Fibroblast of lung (primary cell): ENCODE results near the gene GOLGA5. TPM values are rescaled to one million over a fixed set of nuclear protein-coding genes. Genes with fewer than 3 reads are reported as not detected.

ENCODE experiments used
- DNase-seq, 2 donors: peaks; one replicate each; pipeline versions ENCODE4 v3.0.0 to v3.0.0-alpha.2; 2010; ENCODE audit warnings: low read depth in 2 of 2
- H2AFZ ChIP-seq: 2 replicates; pipeline ENCODE4 v1.5.1; 2012; ENCODE audit warnings: low read length, control low read depth, inconsistent platforms
- H3K27ac ChIP-seq: 2 replicates; pipeline ENCODE4 v1.5.1; 2011; ENCODE audit warnings: low read length, control low read depth; ENCODE audit not compliant: insufficient read depth
- H3K27me3 ChIP-seq: 2 replicates; pipeline ENCODE4 v1.5.1; 2011; ENCODE audit warnings: mild to moderate bottlenecking, low read length; ENCODE audit not compliant: control insufficient read depth, insufficient read depth
- H3K36me3 ChIP-seq: 2 replicates; pipeline ENCODE4 v1.5.1; 2011; ENCODE audit warnings: low read length; ENCODE audit not compliant: control insufficient read depth, insufficient read depth
- H3K4me1 ChIP-seq: 2 replicates; pipeline ENCODE4 v1.5.1; 2011; ENCODE audit warnings: low read length; ENCODE audit not compliant: control insufficient read depth, insufficient read depth; ENCODE audit errors: extremely low read depth
- H3K4me2 ChIP-seq: 2 replicates; pipeline ENCODE4 v1.5.1; 2011; ENCODE audit warnings: low read length, control low read depth; ENCODE audit not compliant: insufficient read depth; ENCODE audit errors: extremely low read depth
- H3K4me3 ChIP-seq, 4 experiments: fragments of 200-600 bp in 1 of 4; sonication (generic) in 1 of 4; replicated peaks in 1 of 4; 2 replicates each; pipeline ENCODE4 v1.5.1; 2011 to 2016; ENCODE audit warnings: low read length in 4 of 4, low read depth in 3 of 4, mild to moderate bottlenecking in 3 of 4, control low read depth in 2 of 4, inconsistent platforms in 1 of 4, mixed read lengths in 1 of 4; ENCODE audit not compliant: insufficient read depth in 1 of 4; ENCODE audit errors: control extremely low read depth in 1 of 4
- H3K79me2 ChIP-seq: 2 replicates; pipeline ENCODE4 v1.5.1; 2012; ENCODE audit warnings: mild to moderate bottlenecking, low read length, inconsistent platforms; ENCODE audit not compliant: control insufficient read depth, insufficient read depth
- H3K9ac ChIP-seq: 2 replicates; pipeline ENCODE4 v1.5.1; 2011; ENCODE audit warnings: mild to moderate bottlenecking, low read length, control low read depth; ENCODE audit not compliant: insufficient read depth
- H3K9me3 ChIP-seq: 2 replicates; pipeline ENCODE4 v1.5.1; 2012; ENCODE audit warnings: low read depth, low read length; ENCODE audit not compliant: control insufficient read depth, insufficient read depth
- H4K20me1 ChIP-seq: 2 replicates; pipeline ENCODE4 v1.5.1; 2011; ENCODE audit warnings: low read length; ENCODE audit not compliant: control insufficient read depth, insufficient read depth; ENCODE audit errors: extremely low read depth
- EZH2 ChIP-seq: IDR thresholded peaks from 2 replicates; pipeline ENCODE4 v1.5.1; 2012; ENCODE audit warnings: low read length, control low read depth, mild to moderate bottlenecking; ENCODE audit errors: missing control alignments
- polyA plus RNA-seq, 2 donors: library from polyadenylated mRNA; depleted of rRNA in 1 of 2; stranded (reverse) in 1 of 2; unstranded in 1 of 2; fragments of >200 nt; gene quantifications; 2 replicates each; pipeline ENCODE4 v1.2.1, GENCODE V29; 2011 to 2012; ENCODE audit warnings: missing spikeins in 1 of 2
- total RNA-seq: library from RNA; depleted of rRNA; stranded (reverse); fragments of >200 nt; gene quantifications from 2 replicates; pipeline ENCODE4 v1.2.1, GENCODE V29; 2014
- TF ChIP-seq, protein P1 (sequence below), 2 donors: IDR thresholded peaks in 1 of 2; conservative IDR thresholded peaks in 1 of 2; 1 replicate in 1 of 2; 2 replicates in 1 of 2; pipeline ENCODE4 v1.5.1; 2011 to 2012; ENCODE audit warnings: low read length in 2 of 2, control low read depth in 1 of 2, inconsistent platforms in 1 of 2, low read depth in 1 of 2, mild to moderate bottlenecking in 1 of 2

GOLGA5 gene
- total and polyA plus RNA-seq, 2 donors (not counting 1 experiment from before 2014, with no cell fraction given), result 46.9 to 71.1 TPM

DNA sequence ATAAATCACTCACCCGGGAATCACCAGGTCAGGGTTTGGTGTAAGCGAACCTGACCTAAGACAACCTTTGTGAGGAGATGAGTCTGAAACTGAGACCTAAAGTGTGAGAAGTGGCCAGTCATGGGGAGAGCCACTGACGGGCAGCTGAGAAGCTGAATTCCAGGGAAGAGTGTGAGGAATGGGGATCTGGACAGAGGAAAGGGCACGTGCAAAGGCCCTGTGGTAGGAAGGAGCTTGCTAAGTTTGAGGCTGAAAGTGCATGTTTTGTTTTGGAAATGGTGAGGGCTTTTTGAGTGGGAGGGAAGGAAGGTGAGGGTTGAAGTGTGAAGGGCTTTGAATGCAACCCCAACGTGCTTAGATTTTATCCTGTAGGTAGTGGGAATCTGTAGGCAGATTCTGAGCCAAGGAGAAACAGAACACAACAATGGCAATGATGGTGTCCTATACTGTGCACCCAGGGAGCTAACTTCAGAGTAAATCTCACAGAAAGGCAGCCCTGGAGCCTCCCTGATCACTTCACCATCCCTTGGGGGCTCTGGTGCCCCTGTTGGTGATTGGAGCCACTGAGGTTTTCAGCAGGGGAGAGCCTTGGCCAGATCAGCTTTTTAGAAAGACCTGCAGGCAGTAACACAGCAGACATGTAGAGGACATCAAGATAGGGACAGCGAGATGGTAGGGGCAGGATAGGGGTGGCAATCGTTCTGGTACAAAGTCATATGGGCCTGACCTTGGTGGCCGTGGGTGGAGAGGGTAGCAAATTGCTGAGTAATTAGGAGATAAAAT, 91.4 kb downstream of the GOLGA5 start:
- peaks cover 4% of the 10 kb centered on the region for H3K27me3 ChIP-seq
- no peaks in the 10 kb centered on the region for H3K79me2 ChIP-seq
- no peak for TF ChIP-seq EZH2
- H3K27ac ChIP-seq, result no peak overlapping the region
- H3K9ac ChIP-seq, result no peak overlapping the region
- no peaks in the 10 kb centered on the region for H3K4me1 ChIP-seq
- H3K9me3 ChIP-seq, result no peaks in the 10 kb centered on the region
- no peaks in the 10 kb centered on the region for H3K36me3 ChIP-seq
- no peak overlapping the region for H3K4me2 ChIP-seq
- H4K20me1 ChIP-seq, result no peaks in the 10 kb centered on the region
- no peak for DNase-seq
- no peak overlapping the region for H3K4me3 ChIP-seq
- H2AFZ ChIP-seq, result no peak overlapping the region

DNA sequence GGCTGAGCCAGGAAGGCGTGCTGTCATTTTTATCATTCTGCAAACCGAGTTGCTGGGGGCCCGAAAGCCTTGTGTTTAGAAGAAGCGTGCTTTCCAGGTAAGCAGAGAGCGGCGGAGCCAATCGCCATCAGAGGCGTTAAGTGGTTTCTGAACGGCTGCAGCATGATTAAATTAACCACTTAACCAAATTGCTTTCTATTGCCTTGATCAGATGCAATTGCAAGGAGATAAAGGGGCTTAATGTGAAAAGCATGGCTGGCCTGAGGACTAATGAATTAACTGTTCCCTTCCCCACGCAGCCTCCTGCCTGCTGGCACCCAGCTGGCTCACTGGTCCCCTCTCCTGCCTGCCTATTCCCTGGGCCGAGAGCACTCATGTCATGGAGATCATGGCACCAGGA, 92.2 kb downstream of the GOLGA5 start:
- no peak overlapping the region for H2AFZ ChIP-seq
- H3K9me3 ChIP-seq, result no peaks in the 10 kb centered on the region
- H3K4me2 ChIP-seq, result no peak overlapping the region
- DNase-seq, result no peak
- H3K4me1 ChIP-seq, result no peaks in the 10 kb centered on the region
- H3K36me3 ChIP-seq, result no peaks in the 10 kb centered on the region
- H3K27ac ChIP-seq, result no peak overlapping the region
- H3K27me3 ChIP-seq, result no peaks in the 10 kb centered on the region
- no peak overlapping the region for H3K4me3 ChIP-seq
- H4K20me1 ChIP-seq, result no peaks in the 10 kb centered on the region
- H3K9ac ChIP-seq, result no peak overlapping the region
- TF ChIP-seq, protein P1, sequence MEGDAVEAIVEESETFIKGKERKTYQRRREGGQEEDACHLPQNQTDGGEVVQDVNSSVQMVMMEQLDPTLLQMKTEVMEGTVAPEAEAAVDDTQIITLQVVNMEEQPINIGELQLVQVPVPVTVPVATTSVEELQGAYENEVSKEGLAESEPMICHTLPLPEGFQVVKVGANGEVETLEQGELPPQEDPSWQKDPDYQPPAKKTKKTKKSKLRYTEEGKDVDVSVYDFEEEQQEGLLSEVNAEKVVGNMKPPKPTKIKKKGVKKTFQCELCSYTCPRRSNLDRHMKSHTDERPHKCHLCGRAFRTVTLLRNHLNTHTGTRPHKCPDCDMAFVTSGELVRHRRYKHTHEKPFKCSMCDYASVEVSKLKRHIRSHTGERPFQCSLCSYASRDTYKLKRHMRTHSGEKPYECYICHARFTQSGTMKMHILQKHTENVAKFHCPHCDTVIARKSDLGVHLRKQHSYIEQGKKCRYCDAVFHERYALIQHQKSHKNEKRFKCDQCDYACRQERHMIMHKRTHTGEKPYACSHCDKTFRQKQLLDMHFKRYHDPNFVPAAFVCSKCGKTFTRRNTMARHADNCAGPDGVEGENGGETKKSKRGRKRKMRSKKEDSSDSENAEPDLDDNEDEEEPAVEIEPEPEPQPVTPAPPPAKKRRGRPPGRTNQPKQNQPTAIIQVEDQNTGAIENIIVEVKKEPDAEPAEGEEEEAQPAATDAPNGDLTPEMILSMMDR (conservative IDR thresholded peaks at IDR 0.05 in 1 of 2, IDR thresholded peaks at IDR 0.05 in 1 of 2; ENCODE audit: low read depth in 1 of 2, low read length in 2 of 2), result no peak
- TF ChIP-seq EZH2, result no peak
- H3K79me2 ChIP-seq, result no peaks in the 10 kb centered on the region

DNA sequence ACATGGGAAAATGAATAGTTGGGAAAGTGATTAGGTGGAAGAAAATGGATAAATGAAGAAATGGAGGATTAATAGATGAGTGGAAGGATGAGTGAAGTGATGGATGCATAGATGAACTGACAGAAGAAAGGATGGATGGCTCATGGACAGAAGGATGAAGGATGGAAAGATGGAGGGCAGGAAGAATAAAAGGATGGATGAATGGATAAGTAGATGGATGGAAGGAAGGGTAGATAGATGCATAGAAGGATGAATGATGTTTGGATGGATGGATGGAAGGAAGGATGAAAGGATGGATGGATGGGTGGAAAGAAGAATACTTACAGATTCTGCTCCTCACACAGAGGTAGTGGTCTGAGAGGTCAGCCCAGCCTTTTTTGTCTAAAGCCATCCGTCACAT, 93.1 kb downstream of the GOLGA5 start:
- Histone ChIP-seq H2AFZ (no peak overlapping the region), H3K36me3 (no peaks in the 10 kb centered on the region), H3K9ac (no peak overlapping the region), H3K4me3 (no peak overlapping the region), H3K27me3 (no peaks in the 10 kb centered on the region), H3K4me1 (no peaks in the 10 kb centered on the region), H3K27ac (no peak overlapping the region), H3K79me2 (no peaks in the 10 kb centered on the region), H3K4me2 (no peak overlapping the region), H3K9me3 (no peaks in the 10 kb centered on the region), H4K20me1 (no peaks in the 10 kb centered on the region)
- TF ChIP-seq, protein P1 (conservative IDR thresholded peaks at IDR 0.05 in 1 of 2, IDR thresholded peaks at IDR 0.05 in 1 of 2; ENCODE audit: low read depth in 1 of 2, low read length in 2 of 2), result no peak
- TF ChIP-seq EZH2, result no peak
- DNase-seq, result no peak
